ENCODE results near the gene SSUH2.
"Not testable (repeated sequence)": the region's sequence is repeated elsewhere in the genome, so short reads cannot be mapped to it uniquely, and the experiment has no call there.

Gene SSUH2

DNA sequence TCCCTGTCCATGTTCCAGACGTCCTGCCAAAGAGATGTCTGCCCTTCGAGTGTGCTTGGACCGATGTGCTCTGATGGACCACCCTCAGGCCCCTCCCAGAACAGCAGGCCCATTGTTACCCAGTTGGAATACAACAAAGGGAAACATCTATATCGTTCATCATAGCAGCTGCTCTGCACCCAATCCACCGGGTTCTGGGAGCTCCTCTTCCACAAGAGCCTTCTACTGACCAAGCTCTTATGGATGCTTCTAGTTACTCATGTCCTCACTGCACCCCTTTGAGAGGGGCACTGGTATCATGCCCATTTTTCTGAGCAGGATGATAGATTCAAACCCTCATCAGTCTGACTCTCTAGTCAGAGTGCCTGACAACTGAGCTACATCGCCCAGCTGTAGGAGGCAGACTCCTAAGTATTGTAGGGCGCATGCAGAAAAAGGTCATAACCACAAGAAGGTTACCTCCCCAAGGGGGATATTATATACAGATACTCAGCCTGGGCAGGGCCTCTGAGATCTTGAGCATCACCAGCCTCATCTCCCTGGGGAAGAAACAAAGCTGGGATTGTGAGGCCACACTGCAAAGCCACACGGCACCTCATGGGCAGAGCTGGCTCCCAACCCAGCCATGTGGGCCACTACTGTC, at the start of gene SSUH2:
TSS of gene SSUH2 (minus strand) at position 51 of the 643 bp plus-strand sequence. CDS start at position 11, 40 bp downstream.
- in situ Hi-C loops (cut with HindIII; ENCODE audit: low pct_unique_long_range_greater_than_20kb, low sequenced_read_pairs), result no loop called here
- no peak for DNase-seq (ENCODE audit: low read depth in 1 of 2, low spot score in 1 of 2)
- TF ChIP-seq JUND (IDR thresholded peaks at IDR 0.05; ENCODE audit: low read depth), result no peak

DNA sequence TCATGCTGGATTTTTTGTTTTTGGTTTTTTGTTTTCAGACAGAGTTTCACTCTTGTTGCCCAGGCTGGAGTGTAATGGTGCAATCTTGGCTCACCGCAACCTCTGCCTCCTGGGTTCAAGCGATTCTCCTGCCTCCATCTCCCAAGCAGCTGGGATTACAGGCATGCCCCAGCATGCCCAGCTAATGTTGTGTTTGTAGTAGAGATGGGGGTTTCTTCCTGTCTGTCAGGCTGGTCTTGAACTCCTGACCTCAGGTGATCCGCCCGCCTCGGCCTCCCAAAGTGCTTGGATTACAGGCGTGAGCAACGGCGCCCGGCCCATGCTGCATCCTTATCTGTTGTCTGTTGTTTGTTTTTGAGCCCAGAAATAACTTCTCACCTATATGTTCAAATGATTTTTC, 46.7 kb upstream of the SSUH2 start:
- DNase-seq (ENCODE audit: low read depth in 1 of 2, low spot score in 1 of 2); in situ Hi-C loops (cut with HindIII; ENCODE audit: low pct_unique_long_range_greater_than_20kb, low sequenced_read_pairs): not testable (repeated sequence)

DNA sequence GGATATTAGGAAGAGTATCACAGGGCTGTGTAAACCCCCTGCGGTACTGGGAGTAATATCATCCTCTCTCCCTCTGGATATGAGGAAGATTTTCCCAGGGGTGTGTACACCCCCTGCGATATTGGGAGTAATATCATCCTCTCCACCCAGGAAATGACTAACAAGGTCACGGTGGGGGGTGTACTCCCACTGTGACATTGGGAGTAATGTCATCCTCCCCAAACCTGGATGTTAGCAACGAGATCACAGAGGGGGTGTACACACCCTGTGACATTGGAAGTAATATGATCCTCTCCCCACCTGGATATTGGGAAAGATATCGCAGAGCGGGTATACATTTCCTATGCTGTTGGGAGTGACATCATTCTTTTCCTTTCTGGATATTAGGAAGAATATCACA, 40.4 kb upstream of the SSUH2 start:
- in situ Hi-C loops (cut with HindIII; ENCODE audit: low pct_unique_long_range_greater_than_20kb, low sequenced_read_pairs); DNase-seq (ENCODE audit: low read depth in 1 of 2, low spot score in 1 of 2): not testable (repeated sequence)

- peak in 1 of 2 experiments; percentile 63 for DNase-seq (ENCODE audit: low read depth in 1 of 2, low spot score in 1 of 2)
- in situ Hi-C loops (cut with HindIII; ENCODE audit: low pct_unique_long_range_greater_than_20kb, low sequenced_read_pairs), result not testable (repeated sequence)
Observed at GRCh38 chr3:8682850-8683574, 38.4 kb upstream of the SSUH2 start.

DNA sequence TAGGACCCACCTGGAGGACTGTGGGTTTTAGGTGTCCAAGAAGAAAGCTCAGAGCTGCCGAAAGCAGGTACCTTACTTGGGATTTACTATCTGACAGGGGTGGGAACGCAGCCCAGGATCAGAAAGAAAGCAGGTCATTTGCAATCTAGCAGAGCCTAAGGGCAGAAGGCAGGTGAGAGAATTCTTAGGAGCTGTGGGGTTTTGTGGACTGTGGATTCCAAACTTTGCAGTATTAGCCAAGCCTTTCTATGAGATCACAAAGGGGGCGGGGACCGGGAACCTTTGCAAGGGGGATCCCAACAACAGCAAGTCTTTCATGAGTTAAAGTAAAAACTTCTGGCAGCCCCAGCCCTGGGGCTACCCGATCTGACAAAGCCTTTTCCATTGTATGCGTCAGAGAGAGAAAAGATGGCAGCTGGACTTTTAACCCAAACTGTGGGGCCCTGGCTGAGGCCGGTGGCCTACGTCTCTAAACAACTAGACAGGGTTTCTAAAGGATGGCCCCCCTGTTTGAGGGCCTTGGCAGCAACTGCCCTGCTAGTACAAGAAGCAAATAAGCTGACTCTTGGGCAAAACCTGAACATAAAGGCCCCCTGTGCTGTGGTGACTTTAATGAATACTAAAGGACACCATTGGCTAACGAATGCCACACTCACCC, 37.4 kb upstream of the SSUH2 start:
- DNase-seq (ENCODE audit: low read depth in 1 of 2, low spot score in 1 of 2); in situ Hi-C loops (cut with HindIII; ENCODE audit: low pct_unique_long_range_greater_than_20kb, low sequenced_read_pairs): not testable (repeated sequence)

DNA sequence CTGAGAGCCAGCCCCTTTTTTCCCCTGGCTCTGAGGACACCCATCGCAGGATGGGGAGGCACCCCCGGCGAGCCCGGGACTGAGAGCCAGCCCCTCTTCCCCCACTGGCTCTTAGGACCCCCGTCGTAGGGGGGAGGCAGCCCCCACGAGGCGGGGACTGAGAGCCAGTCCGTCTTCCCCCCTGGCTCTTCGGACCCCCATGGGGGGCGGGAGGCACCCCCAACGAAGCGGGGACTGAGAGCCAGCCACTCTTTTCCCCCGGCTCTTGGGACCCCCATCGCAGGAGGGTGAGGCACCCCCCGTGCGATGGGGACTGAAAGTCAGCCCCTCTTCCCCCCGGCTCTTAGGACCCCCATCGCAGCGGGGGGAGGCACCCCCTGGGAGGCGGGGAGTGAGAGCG, 36.8 kb upstream of the SSUH2 start:
- TF ChIP-seq JUND (IDR thresholded peaks at IDR 0.05; ENCODE audit: low read depth), result no peak
- DNase-seq (ENCODE audit: low read depth in 1 of 2, low spot score in 1 of 2), result no peak
- in situ Hi-C loops (cut with HindIII; ENCODE audit: low pct_unique_long_range_greater_than_20kb, low sequenced_read_pairs), result no loop called here

- DNase-seq (ENCODE audit: low read depth in 1 of 2, low spot score in 1 of 2); in situ Hi-C loops (cut with HindIII; ENCODE audit: low pct_unique_long_range_greater_than_20kb, low sequenced_read_pairs): not testable (repeated sequence)
Observed at GRCh38 chr3:8679817-8680553, 35.4 kb upstream of the SSUH2 start.

GRCh38 chr3:8678751-8679150, 34.2 kb upstream of the SSUH2 start:
- in situ Hi-C loops (cut with HindIII; ENCODE audit: low pct_unique_long_range_greater_than_20kb, low sequenced_read_pairs), result no loop called here
- no peak for DNase-seq (ENCODE audit: low read depth in 1 of 2, low spot score in 1 of 2)

GRCh38 chr3:8677258-8677657, 32.7 kb upstream of the SSUH2 start:
- in situ Hi-C loops (cut with HindIII; ENCODE audit: low pct_unique_long_range_greater_than_20kb, low sequenced_read_pairs), result not testable (repeated sequence)

More at GRCh38 chr3:8678751-8679150, 34.2 kb upstream of the SSUH2 start:
- no peak for TF ChIP-seq JUND (IDR thresholded peaks at IDR 0.05; ENCODE audit: low read depth)

GRCh38 chr3:8675591-8675990, 31.0 kb upstream of the SSUH2 start:
- DNase-seq (ENCODE audit: low read depth in 1 of 2, low spot score in 1 of 2); in situ Hi-C loops (cut with HindIII; ENCODE audit: low pct_unique_long_range_greater_than_20kb, low sequenced_read_pairs): not testable (repeated sequence)

More at GRCh38 chr3:8677258-8677657, 32.7 kb upstream of the SSUH2 start:
- not testable (repeated sequence) for DNase-seq (ENCODE audit: low read depth in 1 of 2, low spot score in 1 of 2)

DNA sequence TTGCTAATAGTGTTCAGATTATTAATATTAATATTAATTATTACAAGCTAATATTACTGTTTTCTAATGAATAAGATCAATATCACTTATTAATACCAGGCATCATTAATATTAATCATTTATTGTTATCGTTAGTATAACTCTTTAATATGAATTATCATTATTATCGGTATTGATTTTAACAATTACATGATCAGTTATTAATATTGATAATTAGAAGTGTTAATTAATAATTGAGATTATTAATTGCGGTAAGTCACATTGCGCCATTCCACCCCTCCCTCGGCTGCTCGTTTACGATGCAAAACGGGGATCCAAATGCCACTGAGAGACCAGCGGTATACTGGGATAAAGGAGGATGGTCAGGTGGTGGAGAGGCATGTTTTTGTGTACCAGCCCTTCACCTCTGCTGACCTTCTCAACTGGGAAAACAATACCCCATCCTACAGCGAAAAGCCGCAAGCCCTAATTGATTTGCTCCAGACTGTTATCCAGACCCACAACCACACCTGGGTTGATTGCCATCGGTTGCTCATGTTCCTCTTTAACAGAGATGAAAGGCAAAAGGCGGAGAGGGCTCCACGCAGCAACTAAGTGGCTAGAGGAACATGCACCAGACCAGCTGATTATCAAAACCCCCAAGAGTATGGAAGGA, 28.6 kb upstream of the SSUH2 start:
- in situ Hi-C loops (cut with HindIII; ENCODE audit: low pct_unique_long_range_greater_than_20kb, low sequenced_read_pairs), result no loop called here
- DNase-seq (ENCODE audit: low read depth in 1 of 2, low spot score in 1 of 2), result no peak
- no peak for TF ChIP-seq JUND (IDR thresholded peaks at IDR 0.05; ENCODE audit: low read depth)

GRCh38 chr3:8669019-8669418, 24.4 kb upstream of the SSUH2 start:
- no peak for TF ChIP-seq JUND (IDR thresholded peaks at IDR 0.05; ENCODE audit: low read depth)
- in situ Hi-C loops (cut with HindIII; ENCODE audit: low pct_unique_long_range_greater_than_20kb, low sequenced_read_pairs), result no loop called here
- no peak for DNase-seq (ENCODE audit: low read depth in 1 of 2, low spot score in 1 of 2)
